Spleen (tissue), 11 donors: ENCODE data around the gene RETREG1. TPM values are rescaled to one million over a fixed set of nuclear protein-coding genes. Genes with fewer than 3 reads are reported as not detected.
"Not testable (repeated sequence)": the region's sequence is repeated elsewhere in the genome, so short reads cannot be mapped to it uniquely, and the experiment has no call there.

ENCODE experiments used
- DNase-seq: peaks from one replicate; pipeline ENCODE4 v3.0.0-alpha.2; 2020
- H3K27ac ChIP-seq, 8 donors: fragments of 200-600 bp; sonication (generic) in 7 of 8; 1 replicate in 4 of 8; 2 replicates in 4 of 8; pipeline versions ENCODE4 v1.5.0 to v1.8.0; 2016 to 2021; ENCODE audit warnings: inconsistent platforms in 4 of 8, mild to moderate bottlenecking in 4 of 8, moderate library complexity in 1 of 8
- H3K27me3 ChIP-seq, 7 donors: fragments of 200-600 bp; sonication (generic) in 6 of 7; replicated peaks in 1 of 7; 1 replicate in 4 of 7; 2 replicates in 3 of 7; pipeline versions ENCODE4 v1.5.0 to v1.8.0; 2016 to 2021; ENCODE audit warnings: inconsistent platforms in 3 of 7, mild to moderate bottlenecking in 1 of 7
- H3K36me3 ChIP-seq, 6 donors: fragments of 200-600 bp; sonication (generic) in 5 of 6; 1 replicate in 4 of 6; 2 replicates in 2 of 6; pipeline versions ENCODE4 v1.5.0 to v1.8.0; 2016 to 2021; ENCODE audit warnings: inconsistent platforms in 2 of 6
- H3K4me1 ChIP-seq, 6 donors: fragments of 200-600 bp; sonication (generic) in 5 of 6; 1 replicate in 3 of 6; 2 replicates in 3 of 6; pipeline versions ENCODE4 v1.5.0 to v1.8.0; 2016 to 2021; ENCODE audit warnings: inconsistent platforms in 3 of 6
- H3K4me3 ChIP-seq, 8 donors: fragments of 200-600 bp; sonication (generic) in 7 of 8; 1 replicate in 4 of 8; 2 replicates in 4 of 8; pipeline versions ENCODE4 v1.5.0 to v1.8.0; 2016 to 2021; ENCODE audit warnings: inconsistent platforms in 4 of 8, mild to moderate bottlenecking in 4 of 8, moderate library complexity in 2 of 8
- H3K9me3 ChIP-seq, 8 donors: fragments of 200-600 bp; sonication (generic) in 7 of 8; 1 replicate in 4 of 8; 2 replicates in 4 of 8; pipeline versions ENCODE4 v1.5.0 to v1.8.0; 2016 to 2021; ENCODE audit warnings: inconsistent platforms in 4 of 8
- CTCF ChIP-seq, 11 experiments: fragments of 200-600 bp in 7 of 11; fragments of 450-650 bp in 4 of 11; sonication (generic) in 4 of 11; IDR thresholded peaks in 8 of 11; conservative IDR thresholded peaks in 3 of 11; 1 replicate in 7 of 11; 2 replicates in 4 of 11; pipeline versions ENCODE4 v1.4.0 to v1.8.0; 2016 to 2021; ENCODE audit warnings: antibody characterized with exemption in 11 of 11, inconsistent platforms in 4 of 11, mild to moderate bottlenecking in 1 of 11
- POLR2A ChIP-seq, 3 donors: fragments of 450-650 bp; IDR thresholded peaks; one replicate each; pipeline ENCODE4 v1.5.1; 2017; ENCODE audit warnings: antibody characterized with exemption in 3 of 3, mild to moderate bottlenecking in 1 of 3
- POLR2AphosphoS5 ChIP-seq, 3 donors: sonication (generic); formaldehyde crosslinking; IDR thresholded peaks; one replicate each; pipeline ENCODE4 v1.5.1; 2017; ENCODE audit warnings: antibody characterized with exemption in 3 of 3
- WGBS, 5 donors: extraction: QIAGEN DNeasy Blood & Tissue Kit in 3 of 5; methylation state at CpG; one replicate each; pipeline versions ENCODE4 v1.1.5 to v1.1.7; 2013 to 2018; 5-methylcytosine and 5-hydroxymethylcytosine counted together
- intact Hi-C: fragments of 100-400 bp; cut with DNase I; formaldehyde crosslinking; loops from one replicate; pipeline ENCODE4 v1.15.0; 2023; ENCODE audit warnings: low total_unique reads
- polyA plus RNA-seq, 3 donors: library from polyadenylated mRNA; stranded (reverse); fragments of 200-250 nt; gene quantifications; one replicate each; pipeline ENCODE4 v1.2.1, GENCODE V29; 2013
- total RNA-seq, 7 donors: library from RNA; depleted of rRNA in 3 of 7; stranded (reverse); fragments of >200 nt in 3 of 7; fragmentation: NEBNext Ultra II Directional in 4 of 7; extraction: Animal tissue kit (Norgen Biotek cat#: 25700) in 4 of 7; gene quantifications; one replicate each; pipeline versions ENCODE4 v1.1.0 to v1.2.1, GENCODE V29; 2016 to 2021
- donor health status: healthy with polysubstance abuse.
- donor health status: DM: no; HTN: no; CAD: no; lungs with moderate emphysema.
- donor health status: DM: no; HTN: no; CAD: no.
- donor health status: Bipolar disorder and iron deficiency.
- donor health status: healthy.
- donor health status: DM: no; HTN: no; CAD: no.
- donor health status: DM: yes; HTN: yes; CAD: no.

RETREG1 gene
- total and polyA plus RNA-seq, 10 donors = 2.5 to 9.0 (median 5.1) TPM

GRCh38 chr5:16482891-16483290 lies 133.9 kb downstream of the RETREG1 start:
- TF ChIP-seq POLR2A (IDR thresholded peaks at IDR 0.05) (no peak), CTCF (IDR thresholded peaks at IDR 0.05 in 8 of 11, conservative IDR thresholded peaks at IDR 0.05 in 3 of 11) (no peak), POLR2AphosphoS5 (IDR thresholded peaks at IDR 0.05) (no peak)
- WGBS, 5 donors = 93 to 99% (median 97%) methylated on average over 2 of the region's 2 CpGs
- Histone ChIP-seq H3K27ac (no peak overlapping the region), H3K36me3 (no peaks in the 10 kb centered on the region), H3K9me3 (no peaks in the 10 kb centered on the region), H3K27me3 (no peaks in the 10 kb centered on the region), H3K4me1 (no peaks in the 10 kb centered on the region), H3K4me3 (no peak overlapping the region)
- intact Hi-C loops = no loop called here
- no peak for DNase-seq

- DNase-seq = no peak
- TF ChIP-seq POLR2AphosphoS5 (IDR thresholded peaks at IDR 0.05) (no peak), POLR2A (IDR thresholded peaks at IDR 0.05) (no peak), CTCF (IDR thresholded peaks at IDR 0.05 in 8 of 11, conservative IDR thresholded peaks at IDR 0.05 in 3 of 11) (no peak)
- Histone ChIP-seq H3K4me3 (no peak overlapping the region), H3K36me3 (no peaks in the 10 kb centered on the region), H3K27me3 (no peaks in the 10 kb centered on the region), H3K4me1 (no peaks in the 10 kb centered on the region), H3K9me3 (no peaks in the 10 kb centered on the region), H3K27ac (no peak overlapping the region)
- 75 to 97% (median 93%) methylated on average over 6 of the region's 6 CpGs for WGBS, 5 donors
- intact Hi-C loops = no loop called here
These were observed 135.8 kb downstream of the RETREG1 start for GRCh38 chr5:16480821-16481538.

GRCh38 chr5:16480144-16480543 lies 136.7 kb downstream of the RETREG1 start:
- H3K4me1 ChIP-seq = no peaks in the 10 kb centered on the region
- no peaks in the 10 kb centered on the region for H3K36me3 ChIP-seq
- no peaks in the 10 kb centered on the region for H3K9me3 ChIP-seq
- TF ChIP-seq POLR2AphosphoS5 (IDR thresholded peaks at IDR 0.05) = no peak
- H3K27me3 ChIP-seq = no peaks in the 10 kb centered on the region
- H3K4me3 ChIP-seq = no peak overlapping the region
- intact Hi-C loops = no loop called here
- no peak overlapping the region for H3K27ac ChIP-seq
- DNase-seq = no peak

GRCh38 chr5:16477541-16477940 lies 139.3 kb downstream of the RETREG1 start:
- Histone ChIP-seq H3K4me1 (no peaks in the 10 kb centered on the region), H3K27me3 (no peaks in the 10 kb centered on the region), H3K9me3 (no peaks in the 10 kb centered on the region), H3K27ac (no peak overlapping the region), H3K4me3 (no peak overlapping the region), H3K36me3 (no peaks in the 10 kb centered on the region)
- no peak for DNase-seq
- intact Hi-C loops = no loop called here
- TF ChIP-seq CTCF (IDR thresholded peaks at IDR 0.05 in 8 of 11, conservative IDR thresholded peaks at IDR 0.05 in 3 of 11) (no peak), POLR2AphosphoS5 (IDR thresholded peaks at IDR 0.05) (no peak), POLR2A (IDR thresholded peaks at IDR 0.05) (no peak)
- 67 to 81% (median 79%) methylated on average over 3 of the region's 3 CpGs for WGBS, 5 donors

- H3K9me3 ChIP-seq, intact Hi-C loops, H3K4me3 ChIP-seq, H3K36me3 ChIP-seq, H3K4me1 ChIP-seq, H3K27me3 ChIP-seq, H3K27ac ChIP-seq, DNase-seq: not testable (repeated sequence)
- WGBS, 5 donors = 92 to 96% (median 94%) methylated on average over 3 of the region's 3 CpGs
These were observed 140.4 kb downstream of the RETREG1 start for GRCh38 chr5:16476417-16476816.
